ENCODE measurements around the gene DIP2C.
"Not testable (repeated sequence)": the region's sequence is repeated elsewhere in the genome, so short reads cannot be mapped to it uniquely, and the experiment has no call there.

DIP2C gene

GRCh38 chr10:659688-660141 lies 29.8 kb downstream of the DIP2C start:
- no peak for DNase-seq

DNA sequence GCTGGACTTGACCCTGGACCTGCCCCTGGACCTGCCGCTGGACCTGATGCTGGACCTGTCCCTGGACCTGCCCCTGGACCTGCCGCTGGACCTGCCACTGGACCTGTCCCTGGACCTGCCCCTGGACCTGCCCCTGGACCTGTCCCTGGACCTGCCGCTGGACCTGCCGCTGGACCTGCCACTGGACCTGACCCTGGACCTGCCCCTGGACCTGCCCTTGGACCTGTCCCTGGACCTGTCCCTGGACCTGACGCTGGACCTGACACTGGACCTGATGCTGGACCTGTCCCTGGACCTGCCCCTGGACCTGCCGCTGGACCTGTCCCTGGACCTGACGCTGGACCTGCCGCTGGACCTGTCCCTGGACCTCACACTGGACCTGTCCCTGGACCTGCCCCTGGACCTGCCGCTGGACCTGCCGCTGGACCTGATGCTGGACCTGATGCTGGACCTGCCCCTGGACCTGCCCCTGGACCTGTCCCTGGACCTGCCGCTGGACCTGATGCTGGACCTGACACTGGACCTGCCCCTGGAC lies 31.6 kb downstream of the DIP2C start:
- DNase-seq, result not testable (repeated sequence)

- DNase-seq, result no peak
Measured at GRCh38 chr10:656883-657282, 32.6 kb downstream of the DIP2C start.

DNA sequence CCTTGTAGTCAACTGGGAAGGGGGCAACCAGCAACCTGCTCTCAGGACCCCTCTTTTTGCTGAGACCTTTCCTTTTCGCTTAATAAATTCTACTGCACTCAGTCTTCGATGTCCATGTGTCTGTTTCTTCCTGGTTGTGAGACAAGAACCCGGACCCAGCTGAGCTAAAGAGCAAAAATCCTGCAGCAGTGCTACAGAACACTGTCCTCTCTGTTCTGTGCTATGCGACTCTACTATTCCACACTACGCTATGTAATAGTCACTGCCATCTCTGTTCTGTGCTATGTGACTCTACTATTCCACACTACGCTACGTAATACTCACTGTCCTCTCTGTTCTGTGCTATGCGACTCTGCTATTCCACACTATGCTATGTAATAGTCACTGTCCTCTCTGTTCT lies 34.3 kb downstream of the DIP2C start:
- no peak for DNase-seq

DNA sequence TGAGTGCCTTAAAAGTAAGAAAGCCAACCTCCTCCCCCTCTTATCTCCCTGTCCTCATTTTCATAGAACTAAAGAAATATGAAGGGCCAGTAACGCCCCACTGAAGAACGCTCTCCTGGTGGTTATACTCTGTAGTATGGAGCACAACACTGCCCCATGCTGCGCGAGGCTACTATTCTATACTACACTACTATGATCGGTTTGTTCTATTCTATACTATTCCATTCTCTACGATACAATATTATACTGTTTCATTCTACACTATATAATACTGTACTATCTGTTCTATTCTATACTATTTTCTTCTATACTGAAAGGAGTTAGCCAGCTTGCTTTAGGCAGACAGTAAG lies 34.8 kb downstream of the DIP2C start:
- no peak for DNase-seq

DNA sequence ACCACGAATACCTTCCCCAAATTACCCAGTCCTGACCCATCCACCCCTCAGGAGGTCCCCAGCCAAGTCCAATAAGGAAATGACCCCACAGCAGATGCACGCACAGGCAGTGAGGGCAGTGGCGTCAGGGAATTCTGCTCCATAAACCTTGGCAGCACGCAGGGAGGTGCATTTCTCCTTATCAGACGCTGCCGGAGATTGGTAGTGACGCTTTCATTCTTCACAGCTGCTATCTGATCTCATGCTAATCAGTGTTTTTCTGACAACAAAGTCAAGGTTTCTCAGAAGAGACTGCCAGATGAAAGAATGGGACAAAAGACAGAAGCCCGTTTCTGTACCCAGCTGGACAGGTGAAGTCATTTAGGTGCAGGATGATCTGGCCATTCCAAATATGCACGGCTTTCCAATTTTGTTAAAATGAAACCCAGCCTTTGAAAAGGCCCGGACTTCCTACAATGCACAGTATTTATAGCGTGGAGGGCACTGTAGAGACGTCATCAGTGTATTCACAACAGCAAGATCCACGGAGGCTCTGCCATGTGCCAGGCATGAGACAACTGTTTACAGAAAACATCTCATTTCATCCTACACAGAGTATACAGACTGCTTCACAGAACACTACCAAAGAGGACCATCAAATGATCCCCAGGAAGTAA lies 35.3 kb downstream of the DIP2C start:
- DNase-seq, result no peak

- DNase-seq, result not testable (repeated sequence)
Measured at GRCh38 chr10:652832-653459, 36.5 kb downstream of the DIP2C start.

- no peak for DNase-seq
Measured at GRCh38 chr10:652233-652632, 37.2 kb downstream of the DIP2C start.

GRCh38 chr10:651692-652091 lies 37.8 kb downstream of the DIP2C start:
- no peak for DNase-seq

GRCh38 chr10:650886-651615 lies 38.4 kb downstream of the DIP2C start:
- no peak for DNase-seq

- no peak for DNase-seq
Measured at GRCh38 chr10:650441-650851, 39.0 kb downstream of the DIP2C start.

- no peak for DNase-seq
Measured at GRCh38 chr10:649798-650440, 39.5 kb downstream of the DIP2C start.

DNA sequence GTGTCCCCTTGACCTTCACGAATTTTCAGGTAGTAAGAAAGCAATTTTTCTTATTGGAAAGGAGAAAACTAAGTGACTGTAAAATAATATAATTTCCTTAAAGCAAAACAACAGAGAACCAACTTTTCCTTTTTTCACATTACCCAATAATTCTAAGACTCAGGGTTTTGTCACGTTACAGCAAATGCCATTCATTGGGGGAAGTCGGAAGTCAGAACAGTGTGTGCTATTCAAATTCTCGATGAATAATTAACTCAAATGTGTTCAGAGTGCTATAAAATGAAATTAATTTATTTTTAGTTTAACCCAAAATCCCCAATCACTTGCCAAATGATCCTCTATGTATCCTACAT lies 40.0 kb downstream of the DIP2C start:
- no peak for DNase-seq

- not testable (repeated sequence) for DNase-seq
Measured at GRCh38 chr10:647019-647418, 42.4 kb downstream of the DIP2C start.

DNA sequence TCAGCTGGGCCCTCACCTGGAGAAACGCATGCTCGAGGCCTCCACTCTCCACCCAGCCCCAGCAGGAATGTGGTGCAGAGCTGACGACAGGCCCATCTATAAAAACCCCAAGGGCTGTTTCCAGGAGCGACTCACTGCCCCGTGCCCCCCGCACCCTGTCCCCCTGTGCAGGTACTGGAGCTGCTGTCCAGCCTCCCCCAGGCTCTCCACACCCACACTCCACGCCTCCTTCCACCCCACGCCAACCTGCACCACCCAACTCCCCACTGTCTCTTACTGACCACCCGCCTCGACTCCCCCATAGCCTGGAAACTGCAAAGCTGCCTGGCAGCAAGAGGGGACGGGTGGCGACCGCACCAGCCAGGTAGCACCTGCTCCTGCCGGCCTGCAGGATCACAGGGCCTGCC lies 43.3 kb downstream of the DIP2C start:
- no peak for DNase-seq

DNA sequence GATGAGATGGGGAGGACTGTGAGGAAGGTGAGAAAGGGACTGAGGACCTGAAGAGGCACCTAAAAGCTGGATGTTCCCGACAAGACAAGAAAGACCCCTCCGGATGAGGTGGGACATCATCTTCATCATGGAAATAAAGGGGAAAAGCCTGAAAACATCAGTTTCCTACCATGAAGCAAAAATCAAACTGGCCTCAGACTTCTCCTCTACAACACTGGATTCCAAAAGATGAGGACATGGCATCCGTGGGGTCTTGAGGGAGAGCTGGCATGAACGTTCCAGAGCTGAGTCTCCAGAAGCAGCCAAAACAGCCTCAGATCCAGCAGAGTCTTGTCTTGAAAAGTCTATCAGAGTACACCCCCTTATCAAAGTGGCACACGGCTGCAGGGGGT lies 44.5 kb downstream of the DIP2C start:
- no peak for DNase-seq

DNA sequence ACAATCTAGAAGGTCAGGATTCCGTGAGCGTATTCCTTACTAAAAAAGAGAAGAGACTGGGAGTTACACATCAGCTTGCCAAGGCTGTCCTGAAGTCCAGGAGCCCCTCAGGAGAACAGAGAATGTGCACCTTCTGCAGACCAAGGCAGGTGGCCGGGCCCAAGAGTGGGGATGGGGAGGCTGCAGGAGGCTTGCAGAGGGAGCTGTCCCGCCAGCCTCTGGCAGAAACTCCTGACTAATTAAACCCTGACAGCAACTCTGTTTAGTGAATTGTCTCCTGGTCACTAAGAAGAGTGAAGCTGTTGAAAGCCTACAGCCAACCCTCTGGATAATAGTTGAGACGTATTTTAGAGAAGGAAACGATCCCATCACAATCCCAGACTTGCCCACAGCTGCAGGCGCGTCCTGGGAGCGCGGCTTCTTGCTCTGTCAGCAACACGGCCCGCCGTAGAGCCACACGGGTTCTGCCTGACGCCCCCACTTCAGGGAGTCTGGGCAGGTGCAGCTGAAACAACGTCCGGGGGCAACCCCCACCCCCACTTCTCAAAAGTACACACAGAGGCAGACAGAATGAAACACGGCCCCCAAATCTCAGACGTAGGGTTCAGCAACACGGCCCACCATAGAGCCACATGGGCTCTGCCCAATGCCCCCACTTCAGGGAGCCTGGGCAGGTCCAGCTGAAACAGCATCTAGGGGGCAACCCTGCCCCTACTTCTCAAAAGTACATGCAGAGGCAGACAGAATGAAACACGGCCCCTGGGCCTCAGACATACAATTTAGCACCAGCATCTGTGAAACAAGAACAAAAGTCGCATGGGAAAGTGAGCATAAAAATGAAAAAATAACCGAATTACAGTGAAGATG lies 45.2 kb downstream of the DIP2C start:
- no peak for DNase-seq

DNA sequence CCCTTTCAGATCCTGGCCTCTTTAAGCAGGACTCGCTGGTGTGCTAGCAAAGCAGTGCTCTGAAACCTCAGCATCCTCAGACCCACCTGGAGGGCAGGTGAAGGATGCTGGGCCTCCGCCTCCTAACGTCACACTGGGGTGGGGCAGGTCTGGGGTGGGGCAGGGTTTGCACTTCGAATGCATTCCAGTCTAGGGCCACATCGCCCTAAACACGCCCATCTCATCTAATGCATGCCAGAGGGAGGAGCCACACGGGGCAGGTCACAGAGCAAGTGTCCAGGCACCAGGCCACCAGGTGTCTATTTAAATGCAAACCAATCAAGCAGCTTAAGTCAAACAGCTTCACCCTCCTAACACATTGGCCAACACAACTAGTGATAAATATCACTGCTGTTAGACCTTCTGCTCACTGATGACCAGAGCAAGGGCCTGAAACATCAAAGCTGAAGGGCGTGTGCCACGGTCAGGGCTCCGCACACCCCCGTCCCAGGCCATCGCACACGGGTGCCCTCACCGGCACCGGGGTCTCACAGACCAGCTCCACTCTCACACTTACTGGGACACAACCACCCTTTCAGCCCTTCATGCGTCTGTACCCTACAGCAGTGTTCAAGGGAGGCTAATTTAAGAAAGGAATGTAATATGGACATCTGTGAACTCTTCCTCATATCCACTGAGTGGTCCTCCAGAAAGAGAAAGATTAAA lies 47.1 kb downstream of the DIP2C start:
- DNase-seq, result no peak

GRCh38 chr10:641149-642010 lies 48.1 kb downstream of the DIP2C start:
- DNase-seq, result no peak

DNA sequence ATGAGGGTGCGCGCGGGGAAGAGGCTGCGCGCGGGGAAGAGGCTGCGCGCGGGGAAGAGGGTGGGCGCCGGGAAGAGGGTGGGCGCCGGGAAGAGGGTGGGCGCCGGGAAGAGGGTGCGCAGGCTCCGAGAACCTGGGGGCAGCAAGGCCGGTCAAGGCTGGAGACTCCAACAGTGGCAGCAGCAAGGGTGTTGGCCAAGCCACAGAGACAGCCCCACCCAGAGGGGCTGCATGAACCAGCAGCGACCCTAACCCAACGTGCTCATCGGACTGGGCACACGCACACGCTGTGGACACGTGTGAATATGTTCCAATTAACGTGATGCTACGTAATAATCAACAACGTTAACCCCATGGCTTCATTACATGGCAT lies 48.8 kb downstream of the DIP2C start:
- no peak for DNase-seq

Data from NCI-H226 (cell line).